Measurements from ENCODE around the gene CEP70.
"Not testable (repeated sequence)": the region's sequence is repeated elsewhere in the genome, so short reads cannot be mapped to it uniquely, and the experiment has no call there.

Gene CEP70

DNA sequence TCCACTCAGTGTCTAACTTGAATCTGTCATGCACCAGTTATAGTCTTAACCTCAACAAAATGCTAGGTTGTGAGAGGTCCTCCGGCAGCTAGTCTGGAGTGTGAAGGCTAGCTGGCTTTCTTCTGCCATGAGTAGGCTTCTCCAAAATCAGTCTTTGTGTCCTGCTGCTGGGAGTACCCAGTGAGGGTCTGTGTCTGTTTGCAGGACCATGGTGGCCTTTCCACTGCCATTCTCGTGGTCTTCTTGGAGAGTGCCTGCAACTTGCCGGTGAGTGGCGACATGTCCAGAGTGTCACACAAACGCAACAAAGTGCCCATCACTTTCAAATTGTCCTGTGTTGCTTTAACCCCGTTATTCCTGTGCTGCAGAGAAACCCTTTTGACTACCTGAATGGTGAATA lies 125.6 kb downstream of the CEP70 start:
- no peak for DNase-seq

DNA sequence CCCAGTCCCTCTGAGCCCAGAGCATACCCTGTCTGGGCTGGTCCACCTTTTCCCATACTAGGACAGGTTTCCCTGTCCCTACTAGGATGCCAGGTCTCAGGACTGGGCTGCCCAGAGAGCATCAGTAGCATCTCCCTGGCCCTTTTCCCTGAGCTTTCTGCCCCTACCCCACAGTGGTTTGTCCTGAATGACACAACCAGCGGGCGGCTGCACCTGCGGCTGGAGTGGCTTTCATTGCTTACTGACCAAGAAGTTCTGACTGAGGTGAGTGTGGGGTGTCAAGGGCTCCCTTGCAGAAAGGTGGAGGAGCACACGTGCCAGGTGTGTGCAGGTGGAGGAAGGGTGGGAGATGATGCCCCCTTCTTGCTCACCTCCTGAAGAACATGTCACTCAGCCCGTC lies 126.1 kb downstream of the CEP70 start:
- DNase-seq: no peak

DNA sequence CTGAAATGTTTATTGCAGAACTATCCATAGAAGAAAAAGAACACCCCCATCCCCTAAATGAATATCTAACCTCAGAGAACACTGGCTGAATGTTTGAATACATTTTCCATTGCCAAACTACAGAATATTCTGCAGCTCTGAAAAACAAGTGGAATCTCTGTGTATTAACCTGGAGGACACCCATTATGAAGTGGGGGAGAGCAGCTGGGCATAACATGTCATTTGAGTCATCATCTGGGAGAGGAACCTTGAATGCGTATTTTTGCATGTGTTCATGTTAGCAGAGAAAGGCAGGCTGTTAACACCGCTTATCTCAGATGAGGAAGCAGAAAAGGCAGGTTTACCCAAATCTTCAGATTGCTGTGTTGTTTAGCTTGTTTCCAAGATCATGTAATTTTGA lies 128.1 kb downstream of the CEP70 start:
- no peak for DNase-seq

DNA sequence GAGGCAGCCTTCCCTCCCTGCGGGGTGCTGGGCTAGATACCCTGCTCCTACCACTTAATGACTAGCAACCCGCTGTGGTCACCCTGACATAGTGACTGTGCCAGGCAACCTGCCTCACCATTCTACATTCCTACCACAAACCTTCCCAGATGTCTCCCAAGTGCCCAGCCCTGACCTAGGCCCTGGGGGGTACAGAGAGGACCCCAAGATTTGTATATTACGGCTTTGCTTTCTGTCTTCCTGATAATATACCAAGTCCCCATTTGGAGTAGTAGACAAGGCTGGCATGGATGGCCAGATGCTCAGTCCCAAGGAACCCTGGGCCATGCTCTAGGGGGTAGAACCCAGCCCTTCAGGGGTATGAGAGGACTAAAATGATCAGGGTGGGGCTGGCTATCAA lies 128.6 kb downstream of the CEP70 start:
- no peak for DNase-seq

DNA sequence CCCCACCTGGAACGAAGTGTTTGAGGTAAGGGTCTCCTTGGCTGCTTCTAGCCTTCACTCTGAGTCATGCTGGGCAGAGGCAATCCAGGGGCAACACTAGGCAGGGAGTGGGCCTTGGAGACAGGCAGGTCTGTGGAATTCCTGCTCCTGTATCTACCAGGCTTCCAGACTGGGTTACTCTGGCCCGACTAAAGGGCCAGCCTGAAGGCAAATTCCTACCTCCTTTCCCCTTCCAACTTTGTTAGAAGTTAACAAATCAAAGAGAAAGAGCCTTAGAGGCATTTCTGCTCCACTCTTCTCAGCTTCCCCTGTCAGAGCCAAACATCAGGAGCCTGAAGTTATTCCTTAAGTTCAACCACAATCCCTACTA lies 129.6 kb downstream of the CEP70 start:
- no peak for DNase-seq

DNA sequence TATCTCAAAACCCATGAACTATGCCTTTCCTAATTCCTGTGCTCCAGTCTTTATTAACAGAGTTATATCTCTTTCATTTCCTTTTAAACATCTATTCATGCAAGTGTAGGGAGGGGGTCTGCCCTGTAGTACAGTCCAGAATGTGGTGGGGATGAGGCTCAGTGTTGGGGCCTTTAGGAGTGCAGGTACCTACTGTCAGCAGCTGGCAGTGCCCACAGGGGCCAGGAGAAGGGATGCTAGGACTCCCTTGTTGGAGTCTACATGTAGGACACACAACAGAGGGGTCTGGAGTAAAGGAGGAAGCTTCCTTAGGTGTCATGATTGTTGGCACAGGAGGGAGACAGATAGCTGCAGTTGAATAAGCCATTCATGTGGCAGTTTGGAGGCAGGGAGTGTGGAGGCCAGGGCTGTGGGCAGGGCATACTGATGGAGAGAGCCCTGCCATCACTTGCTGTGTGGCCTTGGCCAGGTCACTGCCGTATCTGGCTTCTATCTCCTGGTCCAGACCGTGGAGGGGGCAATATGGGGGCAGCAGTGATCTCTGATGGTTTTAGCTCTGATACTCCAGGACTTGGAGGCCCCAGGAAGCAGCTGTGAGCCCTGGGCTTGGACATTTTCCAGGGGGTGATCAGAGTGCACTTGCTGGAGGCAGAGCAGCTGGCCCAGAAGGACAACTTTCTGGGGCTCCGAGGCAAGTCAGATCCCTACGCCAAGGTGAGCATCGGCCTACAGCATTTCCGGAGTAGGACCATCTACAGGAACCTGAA lies 130.2 kb downstream of the CEP70 start:
- DNase-seq: no peak

DNA sequence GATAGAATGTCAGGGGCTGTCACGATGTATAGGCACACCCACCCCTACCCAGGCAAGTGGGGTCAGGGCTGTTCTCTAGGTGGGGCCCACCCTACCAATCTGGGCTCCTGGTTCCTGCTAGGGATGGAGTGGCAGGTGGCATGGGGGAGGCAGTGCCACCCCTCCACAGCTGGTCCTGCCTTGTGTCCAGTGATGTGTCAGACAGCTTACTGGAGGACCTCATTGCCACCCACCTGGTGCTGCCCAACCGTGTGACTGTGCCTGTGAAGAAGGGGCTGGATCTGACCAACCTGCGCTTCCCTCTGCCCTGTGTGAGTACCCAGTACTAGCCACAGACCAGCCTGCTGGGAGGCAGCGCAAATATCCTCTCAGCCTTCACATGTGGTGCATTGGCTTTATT lies 132.2 kb downstream of the CEP70 start:
- DNase-seq: no peak

DNA sequence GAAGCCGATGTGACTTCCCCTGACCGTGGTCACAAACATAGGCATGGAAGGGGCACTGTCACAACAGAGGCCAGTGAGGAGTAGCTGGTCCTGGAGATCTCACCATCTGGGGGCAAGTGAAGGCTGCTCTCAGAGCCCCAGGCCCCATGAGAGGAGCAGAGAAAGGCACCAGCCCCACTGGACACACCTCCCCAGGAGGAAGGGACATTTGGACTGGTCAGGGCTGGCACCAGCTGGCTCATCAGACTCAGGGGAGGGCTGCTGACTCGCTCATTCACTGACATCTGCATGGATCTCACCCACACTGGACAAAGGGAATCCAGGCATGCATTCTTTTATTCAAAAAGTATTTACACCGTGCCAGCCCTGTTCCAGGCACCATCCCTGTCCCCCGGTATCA lies 132.8 kb downstream of the CEP70 start:
- DNase-seq: no peak

DNA sequence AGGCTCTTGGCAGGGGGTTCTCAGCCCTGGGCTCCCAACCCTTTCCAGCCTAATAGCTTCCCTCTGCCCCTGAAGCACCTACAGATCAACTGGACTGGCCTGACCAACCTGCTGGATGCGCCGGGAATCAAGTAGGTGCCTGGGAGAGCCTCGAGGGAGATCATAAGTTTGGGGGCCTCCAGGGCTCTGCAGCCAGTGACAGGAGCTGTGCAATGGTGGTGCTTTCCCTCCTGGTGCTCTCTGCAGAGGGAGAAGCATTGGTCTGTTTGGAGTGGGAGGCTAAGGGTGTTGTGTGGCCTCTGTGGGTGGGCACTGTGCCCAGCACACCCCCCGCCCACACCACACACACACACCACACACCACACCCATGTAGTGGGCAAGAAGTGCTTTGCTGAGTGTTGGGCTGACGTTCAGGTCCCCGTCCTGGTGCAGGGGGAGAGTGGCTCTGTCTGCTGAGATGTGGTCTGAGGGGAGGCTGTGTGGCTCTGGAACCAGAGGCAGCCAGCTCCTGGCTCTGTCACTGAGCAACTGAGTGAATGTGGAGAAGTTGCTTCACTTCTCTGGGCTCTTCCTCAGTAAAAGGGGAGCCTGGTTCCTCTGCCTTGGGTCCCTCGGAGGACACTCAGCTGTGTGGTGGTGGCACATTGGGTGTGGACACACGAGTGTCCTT lies 133.4 kb downstream of the CEP70 start:
- DNase-seq: no peak

DNA sequence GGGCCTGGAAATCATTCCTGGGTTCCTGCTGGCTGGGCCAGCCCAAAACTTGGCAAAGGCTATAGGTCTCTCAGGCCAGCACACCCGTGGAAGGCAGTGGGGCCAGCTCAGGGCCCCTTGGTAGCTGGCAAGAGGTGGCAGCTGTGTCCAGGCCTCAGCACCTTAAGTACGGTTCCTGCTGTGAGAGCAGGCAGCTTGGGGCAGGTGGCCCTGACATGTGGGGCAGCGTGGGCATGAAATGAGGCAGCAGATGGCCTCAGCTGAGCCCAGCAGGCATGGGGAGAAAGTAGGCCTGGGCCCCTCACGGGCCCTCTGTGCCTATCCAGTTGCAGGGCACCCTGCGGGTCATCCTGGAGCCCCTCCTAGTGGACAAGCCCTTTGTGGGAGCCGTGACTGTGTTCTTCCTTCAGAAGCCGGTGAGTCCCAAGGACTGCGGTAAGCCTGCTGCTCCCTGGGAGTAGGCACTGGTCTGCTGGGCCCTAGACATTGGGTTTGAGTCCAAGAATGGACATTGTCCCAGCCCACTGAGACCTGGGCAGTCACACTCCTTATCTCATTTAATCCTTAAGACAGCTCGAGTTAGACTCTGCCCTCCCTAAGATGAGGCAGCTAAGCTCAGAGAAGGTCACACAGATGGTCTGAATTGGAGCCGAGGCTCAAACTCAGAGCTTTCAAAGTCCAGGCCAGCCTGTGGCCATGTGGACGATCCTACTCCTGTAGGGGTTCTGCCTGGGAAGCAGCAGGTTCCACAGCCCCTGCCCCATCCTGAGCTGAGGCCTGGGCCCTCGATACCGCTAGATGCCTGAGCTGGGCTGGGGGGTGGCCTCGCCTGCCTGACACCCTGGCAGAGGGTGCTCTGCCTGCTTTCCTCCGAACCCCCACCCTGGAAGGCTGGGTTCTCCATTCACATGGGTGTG lies 134.2 kb downstream of the CEP70 start:
- DNase-seq: no peak

DNA sequence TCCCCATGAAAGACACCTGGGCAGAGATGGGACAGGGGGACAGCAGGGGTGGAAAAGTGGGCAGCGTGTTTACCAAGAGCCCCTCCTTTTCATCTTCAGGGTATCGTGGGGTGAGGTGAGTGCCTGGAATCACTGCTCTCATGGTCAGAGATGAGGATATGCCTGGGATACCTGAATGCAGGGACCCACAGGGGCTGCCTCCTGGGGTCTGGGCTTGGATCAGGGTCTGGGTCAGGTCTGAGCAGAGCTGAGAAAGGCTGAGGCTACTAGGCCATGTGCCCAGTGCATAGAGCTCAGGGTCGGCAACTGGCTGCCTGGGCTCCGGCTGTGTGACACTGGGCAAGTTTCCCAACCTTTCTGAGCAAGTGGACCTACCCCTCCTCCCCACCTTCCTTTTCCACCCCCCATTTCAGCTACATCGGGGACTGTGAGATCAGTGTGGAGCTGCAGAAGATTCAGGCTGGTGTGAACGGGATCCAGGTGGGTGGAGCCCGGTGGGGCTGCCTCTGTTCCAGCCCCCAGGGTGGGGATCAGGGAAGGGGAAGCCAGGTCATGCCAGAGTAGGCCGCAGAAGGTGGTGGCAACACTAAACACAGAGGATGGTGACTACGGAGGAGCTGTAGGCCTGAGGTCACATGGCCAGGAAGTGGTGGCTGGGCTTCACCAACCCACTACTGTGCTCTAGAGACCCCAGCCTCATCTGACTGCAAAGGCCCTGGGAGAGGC lies 135.1 kb downstream of the CEP70 start:
- no peak for DNase-seq

DNA sequence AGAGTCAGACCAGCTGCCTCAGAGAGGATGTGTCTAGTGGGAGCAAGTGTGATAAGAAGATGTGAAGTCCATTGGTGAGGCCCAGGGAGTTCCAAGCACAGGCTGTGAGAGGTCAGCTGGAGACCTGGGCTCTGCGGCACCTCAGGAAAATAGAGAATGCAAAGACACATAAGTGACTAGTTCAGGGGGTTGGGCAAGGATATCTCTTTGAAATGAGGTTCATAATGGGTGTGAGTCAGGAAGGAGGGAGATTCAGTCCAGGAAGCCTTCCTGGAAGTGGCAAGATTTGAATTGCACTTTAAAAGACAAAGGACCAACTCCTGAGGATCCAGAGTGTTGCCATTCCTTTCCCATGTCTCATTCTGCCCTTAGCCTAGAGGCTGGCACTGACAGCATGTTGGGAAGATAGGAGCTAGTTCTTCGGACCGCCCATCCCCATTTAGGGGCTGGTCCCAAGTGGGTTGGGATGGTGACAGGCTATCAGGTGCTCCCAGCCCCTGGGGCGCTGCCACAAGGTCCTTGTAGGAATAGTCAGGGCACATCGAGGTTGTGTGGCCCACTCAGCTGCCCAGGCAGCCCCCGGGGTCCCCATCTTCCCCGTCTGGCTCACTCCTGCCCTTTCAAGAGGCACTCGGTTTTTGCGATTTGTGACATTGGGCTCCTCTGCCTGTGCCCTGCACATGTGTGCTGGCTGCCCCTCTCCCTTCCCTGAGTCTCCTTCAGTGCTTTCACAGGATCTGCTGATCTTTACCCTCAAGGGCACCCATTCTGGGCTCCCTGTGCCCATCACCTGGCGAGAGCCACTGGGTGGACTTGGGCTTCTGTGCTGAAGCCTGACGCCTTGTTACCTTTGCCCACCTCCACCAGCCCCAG lies 136.0 kb downstream of the CEP70 start:
- no peak for DNase-seq

DNA sequence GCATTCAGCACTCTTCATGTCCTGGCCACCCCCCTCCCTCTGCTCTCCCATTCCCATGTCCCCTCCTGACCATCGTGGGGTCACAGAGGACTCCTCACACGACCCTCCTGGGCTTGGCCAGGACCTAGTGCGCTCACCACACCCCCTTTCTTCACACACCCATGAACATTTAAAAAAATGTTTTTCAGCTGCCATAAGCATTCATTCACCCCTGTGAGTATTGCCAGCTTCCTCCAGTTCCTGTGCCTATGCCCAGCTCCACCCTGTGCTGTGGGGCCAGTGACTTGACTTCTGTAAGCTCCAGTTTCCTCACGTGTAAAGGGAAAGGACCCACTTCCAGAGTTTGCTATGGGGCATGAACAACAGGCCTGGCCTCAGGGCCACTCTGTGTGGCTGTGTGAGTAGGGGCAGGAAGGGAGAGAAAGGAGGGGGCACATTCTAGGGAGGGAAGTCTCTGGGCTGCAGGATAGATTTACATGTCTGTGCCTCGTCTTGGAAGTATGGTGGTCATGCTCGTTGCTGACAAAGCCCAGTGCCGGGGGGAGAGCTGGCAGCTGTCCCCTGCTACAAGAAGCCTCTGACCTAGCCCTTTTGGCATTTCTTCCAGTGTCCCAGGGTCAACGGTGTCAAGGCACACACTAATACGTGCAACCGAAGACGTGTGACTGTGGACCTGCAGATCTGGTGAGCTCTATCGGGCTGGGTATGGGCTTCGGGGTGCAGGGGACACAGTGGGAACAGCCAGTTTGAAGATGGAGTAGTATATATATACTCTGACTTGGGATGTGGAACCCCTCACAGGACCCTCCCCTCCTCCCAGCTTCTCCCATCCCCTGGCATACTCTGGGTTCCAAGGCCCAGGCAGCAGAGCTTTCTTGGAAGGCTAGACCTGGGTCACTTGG lies 136.8 kb downstream of the CEP70 start:
- DNase-seq: no peak

DNA sequence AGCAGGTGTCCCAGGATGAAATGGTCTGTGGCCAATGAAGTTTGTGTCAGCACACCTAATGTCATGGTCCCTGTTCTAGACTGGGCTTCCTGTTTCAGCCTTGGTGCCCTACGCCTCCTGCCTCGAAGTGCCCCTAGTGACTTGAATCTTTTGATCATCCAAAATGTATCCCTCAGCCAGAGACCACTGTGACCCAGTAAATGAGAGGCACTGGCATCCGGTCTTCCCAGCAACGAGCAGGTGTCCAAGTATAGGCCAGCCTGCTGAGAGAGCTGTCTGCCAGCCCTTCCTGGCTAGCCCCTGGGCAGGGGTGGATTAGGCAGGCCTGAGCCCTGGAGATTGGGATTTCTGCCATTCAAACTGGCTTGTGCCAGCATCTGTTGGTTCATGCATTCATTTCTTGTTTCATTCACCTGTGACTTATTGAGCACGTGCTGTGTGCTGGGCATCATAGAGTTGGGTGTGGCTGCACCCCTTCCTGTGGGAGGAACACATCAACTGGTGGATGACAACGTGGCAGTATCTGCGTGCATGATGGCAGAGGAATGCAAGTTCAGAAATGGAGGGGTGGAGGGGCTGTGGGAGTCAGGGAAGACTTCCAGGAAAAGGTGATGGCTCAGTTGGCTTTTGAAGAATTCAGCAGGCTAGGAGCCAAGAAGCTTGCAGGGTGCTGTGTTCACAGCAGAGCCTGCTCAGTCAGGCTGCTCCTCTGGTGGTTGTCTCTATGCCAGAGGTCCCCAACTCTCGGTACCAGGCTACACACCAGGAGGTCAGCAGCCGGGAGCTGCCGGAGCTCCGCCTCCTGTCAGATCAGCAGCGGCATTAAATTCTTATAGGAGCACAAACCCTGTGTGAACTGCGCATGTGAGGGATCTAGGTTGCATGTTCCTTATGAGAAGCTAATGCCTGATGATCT lies 138.0 kb downstream of the CEP70 start:
- no peak for DNase-seq

DNA sequence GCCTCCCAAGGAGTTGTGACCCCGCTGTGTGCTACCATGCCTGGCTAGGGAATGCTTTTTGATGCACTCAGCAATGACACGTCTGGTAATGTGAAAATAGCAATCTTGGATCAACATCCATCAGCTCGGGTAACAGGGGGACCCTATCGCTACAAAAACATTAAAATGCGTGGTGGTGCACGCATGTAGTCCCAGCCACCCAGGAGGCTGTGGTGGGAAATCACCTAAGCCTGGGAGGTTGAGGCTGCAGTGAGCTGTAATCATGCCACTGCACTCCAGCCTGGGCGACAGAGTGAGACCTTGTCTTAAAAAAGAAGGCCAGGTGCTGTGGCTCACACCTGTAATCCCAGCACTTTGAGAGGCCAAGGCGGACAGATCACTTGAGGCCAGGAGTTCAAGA lies 140.1 kb downstream of the CEP70 start:
- not testable (repeated sequence) for DNase-seq

DNA sequence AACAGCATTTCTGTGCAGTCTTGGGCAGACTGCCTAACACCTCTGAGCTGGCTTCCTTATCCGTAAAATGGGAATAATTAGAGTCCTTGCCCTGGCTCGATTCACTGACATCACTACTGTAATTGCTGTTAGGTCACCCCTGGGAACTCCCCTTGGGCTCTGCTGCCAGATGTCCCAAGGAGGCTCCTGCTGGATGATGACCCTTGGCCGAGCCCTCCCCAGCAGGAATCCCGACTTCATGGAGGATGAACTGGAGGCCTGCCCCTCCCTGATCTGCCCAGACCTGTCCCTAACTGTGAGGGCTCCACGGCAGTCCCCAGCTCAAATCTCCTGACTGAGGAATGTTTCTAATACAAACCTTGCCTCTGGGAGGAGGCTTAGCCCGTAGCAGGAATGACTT lies 141.6 kb downstream of the CEP70 start:
- no peak for DNase-seq

DNA sequence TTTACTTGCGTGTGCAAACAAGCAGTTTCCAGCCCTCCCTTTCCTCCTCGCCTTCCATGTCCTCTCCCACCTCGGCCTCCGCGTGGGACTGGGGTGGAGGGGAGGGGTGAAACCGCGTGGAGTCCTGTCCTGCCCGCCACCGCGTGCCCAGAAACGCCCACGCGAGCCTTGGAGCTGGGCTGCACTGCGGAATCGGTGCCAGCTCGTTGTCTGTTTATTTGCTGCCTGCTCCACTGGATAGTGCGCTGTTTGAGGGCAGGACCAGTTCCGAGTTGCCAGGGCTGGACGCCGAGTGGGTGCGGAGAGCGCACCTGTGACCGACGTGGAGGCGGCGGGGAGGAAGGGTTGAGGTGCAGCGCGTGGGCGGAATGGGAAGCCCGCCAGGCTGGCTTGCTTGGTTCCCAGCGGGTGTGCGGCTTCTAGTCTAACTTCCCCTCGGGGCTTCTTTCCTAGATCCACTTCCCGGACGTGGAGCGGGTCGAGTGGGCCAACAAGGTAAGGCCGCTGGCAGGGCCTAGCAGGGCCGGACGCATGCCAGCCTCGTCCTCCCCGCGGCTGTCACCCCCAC lies 142.4 kb downstream of the CEP70 start:
- DNase-seq: no peak

DNA sequence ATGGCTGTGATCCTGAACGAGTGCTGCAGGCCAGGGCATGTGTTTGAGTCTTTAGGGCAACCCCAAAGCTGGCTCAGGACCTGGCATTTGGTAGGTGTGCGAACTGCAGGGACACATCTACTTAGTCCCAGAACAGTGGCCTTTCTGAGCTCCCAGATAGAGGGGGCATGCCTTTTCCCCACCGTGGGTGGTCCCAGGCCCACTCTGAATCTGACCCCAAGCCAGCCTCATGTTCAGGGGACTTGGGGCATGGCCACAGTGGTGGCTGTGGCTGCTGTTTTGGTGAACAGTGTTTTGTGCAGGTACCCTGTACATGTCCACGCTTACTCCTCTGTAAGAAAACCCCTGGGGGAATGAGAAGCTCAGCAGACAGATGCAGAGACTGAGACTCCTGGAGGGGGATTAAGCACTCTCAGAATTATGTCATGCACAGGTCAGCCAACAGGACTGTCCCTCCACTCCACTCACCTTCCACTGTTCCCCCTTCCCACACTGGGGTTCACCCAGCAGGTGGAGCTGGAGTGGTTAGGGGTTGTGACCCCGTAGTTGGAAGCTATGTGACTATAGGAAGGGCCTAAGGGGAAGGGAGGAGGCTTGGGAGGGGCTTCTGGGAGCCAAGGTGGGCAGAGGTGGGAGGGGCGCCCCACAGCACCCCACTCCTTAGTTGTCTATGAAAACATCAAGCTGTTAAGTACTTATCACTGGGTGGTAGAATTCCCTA lies 143.2 kb downstream of the CEP70 start:
- no peak for DNase-seq

DNA sequence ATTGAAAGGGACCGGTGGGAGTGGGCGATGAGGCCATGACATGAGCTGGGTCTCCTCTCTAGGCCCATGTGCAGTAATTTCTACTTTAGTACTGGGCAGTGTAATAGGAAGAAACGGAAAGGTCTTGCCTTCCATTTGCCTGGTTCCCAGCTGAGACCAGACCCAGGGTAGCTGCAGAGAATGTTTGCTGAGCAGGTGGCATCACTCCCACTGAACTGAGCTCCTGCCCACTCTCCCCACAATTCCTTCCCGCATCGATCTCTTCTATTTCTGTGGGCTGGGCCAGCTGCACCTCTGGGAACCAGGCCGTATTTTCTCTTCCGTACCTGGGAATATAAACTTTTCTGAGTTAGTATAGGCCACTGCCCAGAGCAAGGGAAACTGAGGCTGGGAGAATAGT lies 143.9 kb downstream of the CEP70 start:
- DNase-seq: no peak

Measured in GOT3 (cell line).